ENCODE measurements around the gene TEX2.
A peak's percentile ranks its signal among the peaks of the same experiment; 100 is the strongest.
"Not testable (repeated sequence)": the region's sequence is repeated elsewhere in the genome, so short reads cannot be mapped to it uniquely, and the experiment has no call there.

Gene TEX2

GRCh38 chr17:64240741-64241347 lies 22.2 kb downstream of the TEX2 start:
- H3K9me3 ChIP-seq (ENCODE audit: low read length), result no peaks in the 10 kb centered on the region
- H3K9ac ChIP-seq (ENCODE audit: low read length), result no peak overlapping the region
- no peak overlapping the region for H3K4me2 ChIP-seq (ENCODE audit: low read length)
- H3K27ac ChIP-seq (ENCODE audit: low read depth, low read length, poor library complexity, severe bottlenecking), result no peak overlapping the region
- H3K9me2 ChIP-seq (ENCODE audit: low read depth, low read length), result no peaks in the 10 kb centered on the region
- H3K36me3 ChIP-seq (ENCODE audit: insufficient read depth, low read length), result no peaks in the 10 kb centered on the region
- H3K4me3 ChIP-seq (ENCODE audit: low read depth, low read length, poor library complexity, severe bottlenecking), result no peak overlapping the region
- H2AFZ ChIP-seq (ENCODE audit: low read length), result no peak overlapping the region
- no peaks in the 10 kb centered on the region for H3K27me3 ChIP-seq (ENCODE audit: insufficient read depth, low read length)
- no peak for TF ChIP-seq CTCF (IDR thresholded peaks at IDR 0.05; ENCODE audit: low read length)
- no peak for TF ChIP-seq EZH2 (IDR thresholded peaks at IDR 0.05; ENCODE audit: borderline replicate concordance, low read length)
- H3K4me1 ChIP-seq (ENCODE audit: insufficient read depth, low read length, severe bottlenecking), result no peaks in the 10 kb centered on the region
- no peaks in the 10 kb centered on the region for H3K79me2 ChIP-seq (ENCODE audit: insufficient read depth, low read length)
- no peaks in the 10 kb centered on the region for H4K20me1 ChIP-seq (ENCODE audit: insufficient read depth, low read length)
- H3F3A ChIP-seq (ENCODE audit: insufficient read depth, low read length), result no peaks in the 10 kb centered on the region

GRCh38 chr17:64240261-64240740 lies 22.8 kb downstream of the TEX2 start:
- Histone ChIP-seq H3K27ac (ENCODE audit: low read depth, low read length, poor library complexity, severe bottlenecking) (no peak overlapping the region), H3K4me1 (ENCODE audit: insufficient read depth, low read length, severe bottlenecking) (no peaks in the 10 kb centered on the region), H3K9me3 (ENCODE audit: low read length) (no peaks in the 10 kb centered on the region), H4K20me1 (ENCODE audit: insufficient read depth, low read length) (no peaks in the 10 kb centered on the region), H3K4me3 (ENCODE audit: low read depth, low read length, poor library complexity, severe bottlenecking) (no peak overlapping the region), H3K4me2 (ENCODE audit: low read length) (no peak overlapping the region), H2AFZ (ENCODE audit: low read length) (no peak overlapping the region), H3K9ac (ENCODE audit: low read length) (no peak overlapping the region), H3F3A (ENCODE audit: insufficient read depth, low read length) (no peaks in the 10 kb centered on the region), H3K27me3 (ENCODE audit: insufficient read depth, low read length) (no peaks in the 10 kb centered on the region), H3K9me2 (ENCODE audit: low read depth, low read length) (no peaks in the 10 kb centered on the region), H3K79me2 (ENCODE audit: insufficient read depth, low read length) (no peaks in the 10 kb centered on the region), H3K36me3 (ENCODE audit: insufficient read depth, low read length) (no peaks in the 10 kb centered on the region)
- TF ChIP-seq EZH2 (IDR thresholded peaks at IDR 0.05; ENCODE audit: borderline replicate concordance, low read length) (no peak), CTCF (IDR thresholded peaks at IDR 0.05; ENCODE audit: low read length) (no peak)

DNA sequence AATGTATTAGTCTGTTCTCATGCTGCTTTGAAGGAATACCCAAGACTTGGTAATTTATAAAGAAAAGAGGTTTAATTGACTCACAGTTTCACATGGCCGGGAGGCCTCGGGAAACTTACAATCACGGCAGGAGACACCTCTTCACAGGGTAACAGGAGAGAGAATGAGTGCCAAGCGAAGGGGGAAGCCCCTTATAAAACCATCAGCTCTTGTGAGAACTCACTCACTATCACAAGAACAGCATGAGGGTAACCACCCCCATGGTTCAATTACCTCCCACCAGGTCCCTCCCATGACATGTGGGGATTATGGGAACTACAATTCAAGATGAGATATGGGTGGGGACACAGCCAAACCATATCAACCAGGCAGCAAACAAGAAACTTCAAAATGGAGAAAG lies 24.6 kb downstream of the TEX2 start:
- not testable (repeated sequence) for H3K4me2 ChIP-seq (ENCODE audit: low read length); H3K27me3 ChIP-seq (ENCODE audit: insufficient read depth, low read length); H3K9me3 ChIP-seq (ENCODE audit: low read length); H2AFZ ChIP-seq (ENCODE audit: low read length); H3K27ac ChIP-seq (ENCODE audit: low read depth, low read length, poor library complexity, severe bottlenecking); H3K79me2 ChIP-seq (ENCODE audit: insufficient read depth, low read length); H3K36me3 ChIP-seq (ENCODE audit: insufficient read depth, low read length); H3K9me2 ChIP-seq (ENCODE audit: low read depth, low read length); H3K4me3 ChIP-seq (ENCODE audit: low read depth, low read length, poor library complexity, severe bottlenecking); H3K4me1 ChIP-seq (ENCODE audit: insufficient read depth, low read length, severe bottlenecking); H4K20me1 ChIP-seq (ENCODE audit: insufficient read depth, low read length); H3F3A ChIP-seq (ENCODE audit: insufficient read depth, low read length); H3K9ac ChIP-seq (ENCODE audit: low read length)

DNA sequence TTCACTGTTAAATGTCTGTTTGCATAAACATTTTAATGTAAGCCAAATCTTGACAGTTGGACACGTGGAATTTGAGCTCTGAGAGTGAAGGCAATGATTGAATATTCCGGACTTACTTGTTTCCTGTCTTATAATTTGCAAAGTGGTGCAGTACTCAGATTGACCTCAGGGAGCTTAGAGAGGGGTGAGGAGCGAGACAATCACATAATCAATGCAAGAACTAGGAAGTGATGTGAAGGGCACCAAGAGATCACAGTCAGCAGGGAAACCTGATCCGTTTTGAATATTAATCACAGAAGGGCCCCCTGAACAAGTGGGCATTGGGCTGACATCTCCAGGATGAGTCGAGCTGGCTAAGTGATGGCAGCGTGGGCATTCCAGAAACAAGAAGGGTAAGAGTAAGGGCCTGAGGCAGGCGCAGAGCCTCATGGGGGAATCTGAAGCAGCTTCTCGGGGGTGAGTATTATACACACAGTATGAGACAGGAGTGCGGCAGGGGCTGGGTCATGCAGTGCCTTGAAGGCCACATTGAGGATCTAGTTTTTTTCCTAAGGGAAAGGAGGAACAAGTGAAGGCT lies 26.1 kb downstream of the TEX2 start:
- H3K9me3 ChIP-seq (ENCODE audit: low read length), result no peaks in the 10 kb centered on the region
- H3K4me3 ChIP-seq (ENCODE audit: low read depth, low read length, poor library complexity, severe bottlenecking), result no peak overlapping the region
- no peak overlapping the region for H3K9ac ChIP-seq (ENCODE audit: low read length)
- H3K27me3 ChIP-seq (ENCODE audit: insufficient read depth, low read length), result no peaks in the 10 kb centered on the region
- no peaks in the 10 kb centered on the region for H3K9me2 ChIP-seq (ENCODE audit: low read depth, low read length)
- no peak overlapping the region for H3K4me2 ChIP-seq (ENCODE audit: low read length)
- H3K4me1 ChIP-seq (ENCODE audit: insufficient read depth, low read length, severe bottlenecking), result no peaks in the 10 kb centered on the region
- H2AFZ ChIP-seq (ENCODE audit: low read length), result no peak overlapping the region
- no peaks in the 10 kb centered on the region for H3F3A ChIP-seq (ENCODE audit: insufficient read depth, low read length)
- no peaks in the 10 kb centered on the region for H3K79me2 ChIP-seq (ENCODE audit: insufficient read depth, low read length)
- H3K27ac ChIP-seq (ENCODE audit: low read depth, low read length, poor library complexity, severe bottlenecking), result no peak overlapping the region
- peak; percentile 41; the same call in 1 of the 2 replicates for TF ChIP-seq CTCF (IDR thresholded peaks at IDR 0.05; ENCODE audit: low read length)
- TF ChIP-seq EZH2 (IDR thresholded peaks at IDR 0.05; ENCODE audit: borderline replicate concordance, low read length), result no peak
- H3K36me3 ChIP-seq (ENCODE audit: insufficient read depth, low read length), result no peaks in the 10 kb centered on the region
- no peaks in the 10 kb centered on the region for H4K20me1 ChIP-seq (ENCODE audit: insufficient read depth, low read length)

Measured in OCI-LY1 (cell line).